Activated T-cell treated with anti-CD3 and anti-CD28 coated beads, Interleukin-2, amount 50 U/mL, for 1 hour (primary cell): Measurements from ENCODE around the gene PAIP2.

Experiments used
- DNase-seq: peaks from one replicate; pipeline ENCODE4 v3.0.0-alpha.2; 2020

PAIP2 gene

DNA sequence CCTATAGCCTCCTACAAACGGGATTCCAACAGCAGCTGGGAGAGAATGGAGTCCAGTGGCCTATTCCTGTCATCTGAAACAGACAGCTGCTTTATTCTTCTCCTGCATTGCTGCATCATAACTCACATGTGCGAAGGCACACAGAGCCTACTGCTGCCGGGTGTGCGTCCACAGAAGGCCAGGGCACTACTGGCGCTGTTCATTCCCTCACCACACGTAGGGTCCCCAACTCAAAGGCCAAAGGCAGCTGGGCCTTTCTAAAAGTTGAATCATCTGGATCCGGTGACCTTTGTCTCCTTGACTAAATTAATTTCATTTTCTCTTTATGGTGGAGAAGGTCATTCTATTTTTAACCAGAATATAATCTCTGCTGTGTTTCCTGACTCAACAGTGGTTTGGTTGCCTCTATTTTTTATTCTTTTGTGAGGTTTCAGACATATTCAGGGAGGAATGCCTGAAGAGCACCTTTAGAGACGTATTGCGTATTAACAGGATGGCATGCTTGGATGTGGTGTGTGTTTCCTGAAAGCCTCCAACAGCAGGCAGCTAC, 73.0 kb downstream of the PAIP2 start:
- no peak for DNase-seq

DNA sequence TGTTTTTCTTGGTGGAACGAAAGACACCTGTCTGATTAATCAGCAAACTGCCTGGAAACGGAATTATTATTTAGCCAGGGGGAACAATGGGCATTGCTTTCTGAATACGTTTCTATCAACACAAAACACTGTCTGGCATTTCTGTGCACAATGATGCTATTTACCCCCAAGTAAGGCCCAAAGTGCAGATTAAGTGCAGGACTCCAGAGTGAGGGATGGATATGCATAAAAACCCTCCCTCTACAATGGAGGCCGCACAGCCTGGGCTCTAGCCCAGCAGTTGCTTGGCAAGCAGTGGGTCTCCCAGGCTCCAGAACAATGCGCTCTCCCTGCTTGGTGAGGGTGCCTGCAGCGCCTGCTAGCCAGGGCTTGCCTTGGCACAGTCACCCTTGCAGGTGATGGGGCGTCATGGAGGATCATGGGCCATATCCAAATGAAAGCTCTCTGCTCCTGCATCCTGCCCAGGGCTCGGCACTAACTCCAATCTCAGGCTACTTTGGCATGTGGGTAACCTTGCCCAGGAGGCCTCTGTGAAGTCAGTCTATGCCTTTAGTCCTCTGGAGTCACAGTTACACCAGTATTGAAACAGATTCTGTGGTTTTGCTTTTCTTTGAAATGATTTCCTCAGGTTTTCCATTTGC, 73.7 kb downstream of the PAIP2 start:
- DNase-seq = no peak

DNA sequence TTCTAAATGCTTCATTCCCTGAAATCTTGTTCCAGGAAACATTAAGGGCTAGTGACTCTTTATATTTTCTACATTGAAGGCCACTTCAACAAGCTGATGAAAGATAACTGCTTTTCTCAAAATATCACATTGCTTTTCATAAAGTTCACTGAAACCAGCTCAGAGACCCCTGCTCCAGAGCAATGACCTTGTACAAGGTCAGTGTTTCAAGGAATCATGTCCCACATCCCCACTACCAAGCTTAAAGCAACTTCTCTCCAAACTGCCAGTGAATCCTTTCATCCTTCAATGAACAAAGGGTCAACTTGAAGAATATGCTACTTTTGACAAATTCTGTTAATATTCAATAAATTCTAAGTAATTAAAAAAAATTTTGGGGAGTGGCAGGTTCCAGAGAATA, 74.2 kb downstream of the PAIP2 start:
- no peak for DNase-seq

DNA sequence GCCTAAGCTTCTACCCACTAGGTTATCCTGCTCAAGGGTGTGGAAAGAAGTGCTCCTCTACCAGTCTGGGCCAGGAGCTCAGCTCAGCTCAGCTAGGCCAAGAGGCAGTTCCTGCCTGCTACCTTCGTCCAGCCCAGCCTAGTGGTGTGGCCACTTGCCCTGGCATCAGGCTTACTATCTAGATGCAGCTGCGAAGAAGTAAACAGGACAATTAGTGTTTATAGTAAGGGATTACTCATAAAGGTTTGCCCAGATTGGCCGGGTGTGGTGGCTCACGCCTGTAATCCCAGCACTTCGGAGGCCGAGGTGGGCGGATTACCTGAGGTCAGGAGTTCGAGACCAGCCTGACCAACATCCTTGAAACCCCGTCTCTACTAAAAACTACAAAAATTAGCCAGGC, 75.0 kb downstream of the PAIP2 start:
- DNase-seq = no peak

DNA sequence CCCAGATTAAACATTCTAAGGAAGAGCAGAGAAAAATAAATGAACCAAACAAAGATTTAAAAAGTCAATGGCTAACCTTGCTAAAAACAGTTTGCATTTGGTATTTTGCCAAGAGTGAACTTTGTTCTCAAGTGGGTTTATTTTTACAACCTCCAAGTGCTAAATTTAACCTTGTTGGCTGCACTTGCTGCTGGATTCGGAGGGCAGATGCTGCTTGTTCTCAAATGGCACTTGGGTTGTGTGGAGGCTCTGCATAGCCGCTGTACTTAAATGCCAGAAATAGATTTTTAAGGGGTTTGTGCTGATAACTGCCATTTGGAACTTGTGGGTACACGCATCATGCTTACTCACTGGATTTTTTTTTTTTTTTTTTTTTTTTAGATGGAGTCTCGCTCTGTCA, 75.6 kb downstream of the PAIP2 start:
- no peak for DNase-seq

DNA sequence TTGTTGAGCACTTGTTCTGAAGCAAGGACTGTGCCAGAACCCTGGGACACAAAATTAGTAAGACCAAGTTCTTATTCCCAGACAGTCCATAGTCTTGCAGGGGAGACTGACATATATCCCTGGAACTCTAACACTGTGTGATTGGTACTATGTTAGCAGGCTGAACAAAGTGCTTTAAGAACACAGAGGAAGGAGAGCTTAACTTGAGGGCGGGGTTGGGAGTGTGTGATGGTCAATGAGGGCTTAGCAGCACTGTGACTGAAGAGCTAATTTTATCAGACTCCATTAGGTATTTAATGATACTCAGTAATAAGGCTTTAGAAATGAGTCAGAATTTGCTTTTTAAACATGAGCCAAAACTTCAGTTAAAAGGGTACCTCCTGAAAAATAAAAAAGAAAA, 77.1 kb downstream of the PAIP2 start:
- DNase-seq = no peak
